Aorta (tissue), 5 donors: ENCODE measurements around the gene SPINK6. TPM values are rescaled to one million over a fixed set of nuclear protein-coding genes. Genes with fewer than 3 reads are reported as not detected.

ENCODE experiments used
- ATAC-seq: fragments of 200-7000 bp; cut with Tn5 transposase; one replicate; pipeline ENCODE4 v1.9.1; 2022; ENCODE audit warnings: moderate library complexity; ENCODE audit not compliant: low FRiP score
- DNase-seq, 2 donors: peaks; one replicate each; pipeline ENCODE4 v3.0.0-alpha.2; 2020
- H3K27ac ChIP-seq, 2 donors: one replicate each; pipeline ENCODE4 v1.5.1; 2013; ENCODE audit warnings: low read length in 2 of 2, mild to moderate bottlenecking in 2 of 2, moderate library complexity in 2 of 2, control low read depth in 1 of 2, inconsistent platforms in 1 of 2, low read depth in 1 of 2
- H3K27me3 ChIP-seq, 2 donors: one replicate each; pipeline ENCODE4 v1.6.1; 2013; ENCODE audit warnings: control low read depth in 1 of 2, low read length in 1 of 2, mild to moderate bottlenecking in 1 of 2, moderate library complexity in 1 of 2; ENCODE audit not compliant: insufficient read depth in 2 of 2, control insufficient read depth in 1 of 2
- H3K36me3 ChIP-seq, 2 donors: one replicate each; pipeline ENCODE4 v1.6.1; 2013; ENCODE audit warnings: control low read depth in 1 of 2, low read length in 1 of 2, mild to moderate bottlenecking in 1 of 2; ENCODE audit not compliant: insufficient read depth in 2 of 2, control insufficient read depth in 1 of 2
- H3K4me1 ChIP-seq, 2 donors: one replicate each; pipeline ENCODE4 v1.6.1; 2013; ENCODE audit warnings: low read length in 2 of 2, control low read depth in 1 of 2, mild to moderate bottlenecking in 1 of 2, moderate library complexity in 1 of 2; ENCODE audit not compliant: insufficient read depth in 2 of 2, control insufficient read depth in 1 of 2
- H3K4me3 ChIP-seq, 2 donors: one replicate each; pipeline ENCODE4 v1.5.1; 2013; ENCODE audit warnings: low read length in 2 of 2, control low read depth in 1 of 2, mild to moderate bottlenecking in 1 of 2
- H3K9me3 ChIP-seq: one replicate; pipeline ENCODE4 v1.6.1; 2013; ENCODE audit warnings: mild to moderate bottlenecking, low read length; ENCODE audit not compliant: control insufficient read depth
- WGBS, 2 donors: extraction: QIAGEN DNeasy Blood & Tissue Kit; methylation state at CpG; one replicate each; pipeline ENCODE4 v1.1.7; 2013; 5-methylcytosine and 5-hydroxymethylcytosine counted together
- intact Hi-C, 2 donors: fragments of 100-400 bp; cut with DNase I; formaldehyde crosslinking; loops; one replicate each; pipeline versions ENCODE4 v1.14.2 to v1.15.0; 2022
- polyA plus RNA-seq, 2 donors: library from polyadenylated mRNA; stranded (reverse); fragments of 200-250 nt; gene quantifications; one replicate each; pipeline ENCODE4 v1.2.3, GENCODE V29; 2013
- total RNA-seq, 2 donors: library from RNA; stranded (reverse); fragmentation: NEBNext Ultra II Directional; extraction: Animal tissue kit (Norgen Biotek cat#: 25700); gene quantifications; one replicate each; pipeline ENCODE4 v1.2.1, GENCODE V29; 2021
- donor health status: healthy with polysubstance abuse.
- donor health status: Bipolar disorder and iron deficiency.
- donor health status: DM: no; HTN: no; CAD: no.
- donor health status: DM: no; HTN: no; CAD: no.
- donor health status: DM: yes; HTN: yes; CAD: no.

Gene SPINK6
- total and polyA plus RNA-seq, 4 donors, result not detected

DNA sequence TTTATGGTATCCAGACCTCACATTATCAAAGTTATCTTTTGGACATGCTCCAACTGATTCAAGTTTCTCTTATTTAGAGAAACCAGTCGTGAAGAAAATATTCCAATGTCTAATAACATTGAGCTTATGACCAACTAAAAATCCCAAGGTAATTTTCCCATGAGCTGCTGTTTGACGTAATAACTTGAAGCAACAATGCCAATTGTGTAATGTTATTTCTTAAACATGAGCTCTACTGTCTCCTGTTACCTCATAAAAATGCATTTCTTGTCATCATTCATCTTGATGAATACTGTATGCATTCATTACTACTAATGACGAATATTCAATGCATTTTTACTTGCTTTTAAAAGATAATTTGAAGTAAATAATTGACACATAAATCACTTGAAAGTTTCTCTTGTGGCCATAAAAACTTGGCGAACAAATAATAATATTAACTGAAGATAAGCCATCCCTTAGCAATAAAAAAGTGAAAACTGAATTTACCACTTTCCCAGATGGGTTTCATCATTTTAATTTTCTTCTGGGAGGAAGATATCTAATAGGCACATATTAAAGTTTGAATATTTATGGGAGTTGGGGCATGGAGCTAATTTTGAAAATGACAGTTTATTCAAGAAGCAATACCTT lies 35.1 kb downstream of the SPINK6 start:
- Histone ChIP-seq H3K9me3 (no peaks in the 10 kb centered on the region), H3K27me3 (no peaks in the 10 kb centered on the region), H3K4me1 (no peaks in the 10 kb centered on the region), H3K36me3 (no peaks in the 10 kb centered on the region), H3K4me3 (no peak overlapping the region), H3K27ac (no peak overlapping the region)
- DNase-seq (no peak), ATAC-seq (no peak)
- 38 to 47% methylated on average over 4 of the region's 4 CpGs for WGBS, 2 donors
- intact Hi-C loops, result no loop called here

DNA sequence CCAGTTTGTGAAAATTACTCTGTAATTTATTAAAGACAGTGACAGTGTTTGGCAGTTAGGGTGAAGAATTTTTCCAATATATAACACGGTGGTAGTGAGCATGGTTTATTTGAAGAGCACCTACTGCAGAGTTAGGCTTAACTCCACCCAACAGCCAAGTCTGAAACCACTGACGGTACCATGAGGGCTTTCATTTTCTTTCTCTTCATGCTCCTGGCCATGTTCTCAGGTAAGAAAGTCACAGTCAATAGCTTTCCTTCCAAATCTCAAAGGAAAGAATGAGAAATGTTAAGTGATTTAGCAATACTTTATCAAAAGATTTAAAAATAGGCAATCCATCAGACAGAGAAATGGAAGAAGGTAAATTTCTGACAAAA lies 35.6 kb downstream of the SPINK6 start, which contains the start of gene MARCOL:
Gene MARCOL, plus strand, starts transcription at position 108 of the 377 bp plus-strand sequence. Its CDS starts 73 bp downstream, at position 181.
- ATAC-seq, result no peak
- H3K27ac ChIP-seq, result no peak within 1 kb of the TSS

GRCh38 chr5:148248894-148249293 lies 46.1 kb downstream of the SPINK6 start:
- Histone ChIP-seq H3K9me3 (peaks cover 1% of the 10 kb centered on the region), H3K36me3 (no peaks in the 10 kb centered on the region), H3K27ac (no peak overlapping the region), H3K27me3 (no peaks in the 10 kb centered on the region), H3K4me1 (no peaks in the 10 kb centered on the region), H3K4me3 (no peak overlapping the region)
- WGBS, 2 donors, result 70 to 78% methylated on average over 2 of the region's 2 CpGs
- intact Hi-C loops, result no loop called here
- ATAC-seq, result no peak
- DNase-seq, result no peak

More for the DNA sequence above, 35.6 kb downstream of the SPINK6 start, which contains the start of gene MARCOL:
- Histone ChIP-seq H3K4me3 (no peak within 1 kb of the TSS), H3K4me1 (no peaks in the 10 kb centered on the region), H3K36me3 (no peaks in the 10 kb centered on the region), H3K9me3 (no peaks in the 10 kb centered on the region), H3K27me3 (no peaks in the 10 kb centered on the region)
- WGBS, 2 donors, result 60 to 68% methylated on average over 2 of the region's 2 CpGs
- intact Hi-C loops, result no loop called here
- DNase-seq, result no peak

DNA sequence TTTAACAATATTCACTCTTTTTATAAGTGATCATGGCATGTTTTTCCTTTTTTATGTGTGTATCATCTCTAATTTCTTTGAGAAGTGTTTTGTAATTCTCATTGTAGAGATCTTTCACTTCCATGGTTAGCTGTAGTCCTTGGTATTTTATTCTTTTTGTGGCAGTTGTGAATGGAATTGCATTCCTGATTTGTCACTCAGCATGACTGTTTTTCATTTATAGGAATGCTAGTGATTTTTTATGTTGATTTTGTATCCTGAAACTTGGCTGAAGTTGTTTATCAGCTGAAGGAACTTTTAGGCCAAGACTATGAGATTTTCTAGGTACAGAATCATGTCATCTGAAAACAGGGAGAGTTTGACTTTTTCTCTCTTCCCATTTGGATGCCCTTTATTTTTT lies 52.6 kb downstream of the SPINK6 start:
- Histone ChIP-seq H3K36me3 (no peaks in the 10 kb centered on the region), H3K4me3 (no peak overlapping the region), H3K9me3 (peaks cover 3% of the 10 kb centered on the region), H3K27ac (no peak overlapping the region), H3K4me1 (no peaks in the 10 kb centered on the region), H3K27me3 (no peaks in the 10 kb centered on the region)
- DNase-seq, result no peak
- no peak for ATAC-seq
- intact Hi-C loops, result no loop called here

- Histone ChIP-seq H3K27me3 (no peaks in the 10 kb centered on the region), H3K4me3 (no peak overlapping the region), H3K27ac (no peak overlapping the region), H3K4me1 (no peaks in the 10 kb centered on the region), H3K9me3 (peaks cover 3% of the 10 kb centered on the region), H3K36me3 (no peaks in the 10 kb centered on the region)
- intact Hi-C loops, result no loop called here
- ATAC-seq (no peak), DNase-seq (no peak)
- WGBS, 2 donors, result 65 to 69% methylated on average over 2 of the region's 2 CpGs
Measured at GRCh38 chr5:148259288-148259687, 56.4 kb downstream of the SPINK6 start.

DNA sequence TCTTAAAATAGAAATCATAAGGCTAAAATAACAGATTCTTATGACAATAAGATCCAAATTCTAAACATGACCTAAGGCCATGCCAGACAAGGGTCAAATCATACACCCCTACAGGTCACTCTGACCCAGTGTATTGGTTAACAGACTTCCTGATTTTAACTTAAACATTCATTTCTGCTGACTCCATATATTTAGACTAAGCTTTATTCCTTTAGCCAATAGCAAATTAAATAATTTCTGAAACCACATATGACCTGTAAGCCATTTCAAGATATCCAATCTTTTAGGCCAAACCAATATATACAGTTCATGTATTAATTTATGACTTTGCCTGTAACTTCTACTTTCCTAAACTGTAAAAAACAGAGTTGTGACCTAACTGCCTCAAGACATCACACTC lies 58.4 kb downstream of the SPINK6 start:
- H3K27ac ChIP-seq, result no peak overlapping the region
- no peak for DNase-seq
- no peak for ATAC-seq
- intact Hi-C loops, result no loop called here
- H3K4me3 ChIP-seq, result no peak overlapping the region
- no peaks in the 10 kb centered on the region for H3K27me3 ChIP-seq
- peaks cover 3% of the 10 kb centered on the region for H3K9me3 ChIP-seq
- H3K36me3 ChIP-seq, result no peaks in the 10 kb centered on the region
- H3K4me1 ChIP-seq, result no peaks in the 10 kb centered on the region

Other genes starting within 250 kb of the SPINK6 start
- gene SPINK5, start 139.1 kb upstream of the SPINK6 start, total RNA-seq, result 1 to 10 TPM in 1 of 2 donors, under 1 TPM in 1; 0.42 to 1.1 TPM
- gene SPINK5, start 139.1 kb upstream of the SPINK6 start, polyA plus RNA-seq, result under 1 TPM; 0.69 to 0.75 TPM
- gene SPINK14, start 34.5 kb upstream of the SPINK6 start, total RNA-seq, result not detected
- gene SPINK14, start 34.5 kb upstream of the SPINK6 start, polyA plus RNA-seq, result not detected
- gene MARCOL, start 35.5 kb downstream of the SPINK6 start, total RNA-seq, result not detected
- not detected for gene MARCOL, start 35.5 kb downstream of the SPINK6 start, polyA plus RNA-seq
- not detected for gene SPINK13, start 65.8 kb downstream of the SPINK6 start, total RNA-seq
- not detected for gene SPINK13, start 65.8 kb downstream of the SPINK6 start, polyA plus RNA-seq
- not detected for gene SPINK7, start 109.4 kb downstream of the SPINK6 start, total RNA-seq
- gene SPINK7, start 109.4 kb downstream of the SPINK6 start, polyA plus RNA-seq, result 1 to 10 TPM in 1 of 2 donors, not detected in 1; 1.6 TPM
- under 1 TPM in 1 of 2 donors, not detected in 1; 0.90 TPM for gene SPINK9, start 132.5 kb downstream of the SPINK6 start, total RNA-seq
- gene SPINK9, start 132.5 kb downstream of the SPINK6 start, polyA plus RNA-seq, result not detected
- gene FBXO38, start 180.9 kb downstream of the SPINK6 start, total RNA-seq, result 10 to 100 TPM; 51.1 to 64.4 TPM
- 10 to 100 TPM in 1 of 2 donors, 1 to 10 TPM in 1; 6.0 to 24.6 TPM for gene FBXO38, start 180.9 kb downstream of the SPINK6 start, polyA plus RNA-seq